ENCODE results near the gene GASK1A. TPM values are rescaled to one million over a fixed set of nuclear protein-coding genes. Genes with fewer than 3 reads are reported as not detected.

GASK1A gene
- total RNA-seq, 1 experiment from 2014 or later, result 5.4 TPM

- H3K9me3 ChIP-seq (ENCODE audit: control insufficient read depth, low read depth, low read length), result no peaks in the 10 kb centered on the region
- H3K27ac ChIP-seq (ENCODE audit: insufficient read length, low read depth, low read length), result no peak overlapping the region
- H3K4me1 ChIP-seq (ENCODE audit: insufficient read depth, low read length), result no peaks in the 10 kb centered on the region
- H4K20me1 ChIP-seq (ENCODE audit: control insufficient read depth, insufficient read depth, insufficient read length), result no peaks in the 10 kb centered on the region
- no peak overlapping the region for H2BK5ac ChIP-seq (ENCODE audit: insufficient read length, low read length)
- H3K27me3 ChIP-seq (ENCODE audit: insufficient read depth, low read length), result no peaks in the 10 kb centered on the region
- H3K27ac Mint-ChIP-seq, result no peak overlapping the region
- TF ChIP-seq, protein P1, sequence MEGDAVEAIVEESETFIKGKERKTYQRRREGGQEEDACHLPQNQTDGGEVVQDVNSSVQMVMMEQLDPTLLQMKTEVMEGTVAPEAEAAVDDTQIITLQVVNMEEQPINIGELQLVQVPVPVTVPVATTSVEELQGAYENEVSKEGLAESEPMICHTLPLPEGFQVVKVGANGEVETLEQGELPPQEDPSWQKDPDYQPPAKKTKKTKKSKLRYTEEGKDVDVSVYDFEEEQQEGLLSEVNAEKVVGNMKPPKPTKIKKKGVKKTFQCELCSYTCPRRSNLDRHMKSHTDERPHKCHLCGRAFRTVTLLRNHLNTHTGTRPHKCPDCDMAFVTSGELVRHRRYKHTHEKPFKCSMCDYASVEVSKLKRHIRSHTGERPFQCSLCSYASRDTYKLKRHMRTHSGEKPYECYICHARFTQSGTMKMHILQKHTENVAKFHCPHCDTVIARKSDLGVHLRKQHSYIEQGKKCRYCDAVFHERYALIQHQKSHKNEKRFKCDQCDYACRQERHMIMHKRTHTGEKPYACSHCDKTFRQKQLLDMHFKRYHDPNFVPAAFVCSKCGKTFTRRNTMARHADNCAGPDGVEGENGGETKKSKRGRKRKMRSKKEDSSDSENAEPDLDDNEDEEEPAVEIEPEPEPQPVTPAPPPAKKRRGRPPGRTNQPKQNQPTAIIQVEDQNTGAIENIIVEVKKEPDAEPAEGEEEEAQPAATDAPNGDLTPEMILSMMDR (conservative IDR thresholded peaks at IDR 0.05), result no peak
- no peak overlapping the region for H3K4me2 ChIP-seq (ENCODE audit: insufficient read depth, insufficient read length, low read length)
- H3K23ac ChIP-seq (ENCODE audit: insufficient read length, low read depth, low read length), result no peak overlapping the region
- H2BK120ac ChIP-seq (ENCODE audit: low read depth, low read length, poor library complexity, severe bottlenecking), result no peak overlapping the region
- no peak overlapping the region for H2AFZ ChIP-seq (ENCODE audit: low read length)
- H3K79me2 ChIP-seq (ENCODE audit: insufficient read depth, low read length), result no peaks in the 10 kb centered on the region
- no peak overlapping the region for H3K18ac ChIP-seq (ENCODE audit: insufficient read length, low read depth, low read length)
- H3K23me2 ChIP-seq (ENCODE audit: insufficient read length, low read depth, low read length, poor library complexity, severe bottlenecking), result no peaks in the 10 kb centered on the region
- H3K4me1 Mint-ChIP-seq, result peaks cover 4 to 8% of the 10 kb centered on the region in 2 experiments
- H3K9me3 Mint-ChIP-seq, result no peaks in the 10 kb centered on the region; a peak in 1 of 5 replicates
- no peak overlapping the region for H2BK20ac ChIP-seq (ENCODE audit: low read depth, low read length, poor library complexity, severe bottlenecking)
- H3K56ac ChIP-seq (ENCODE audit: insufficient read length, low read depth, low read length), result no peak overlapping the region
- no peak overlapping the region for H2BK15ac ChIP-seq (ENCODE audit: low read depth, low read length)
- peaks cover 2% of the 10 kb centered on the region for H3K27me3 Mint-ChIP-seq (ENCODE audit: low read depth)
- no peak overlapping the region for H3K4ac ChIP-seq (ENCODE audit: low read depth, low read length)
- DNase-seq, result no peak
- no peak overlapping the region for H2AK5ac ChIP-seq (ENCODE audit: insufficient read length, low read length)
- no peaks in the 10 kb centered on the region for H3K79me1 ChIP-seq (ENCODE audit: insufficient read depth, low read depth, low read length, poor library complexity, severe bottlenecking)
- H4K91ac ChIP-seq (ENCODE audit: insufficient read length, low read depth, low read length), result no peak overlapping the region
- H3T11ph ChIP-seq (ENCODE audit: low read length), result no peak overlapping the region
- H4K8ac ChIP-seq (replicated peaks; ENCODE audit: insufficient read length, low read depth, low read length), result no peak overlapping the region
- H3K9ac ChIP-seq (ENCODE audit: extremely low read depth, insufficient read length, low read length), result no peak overlapping the region
- WGBS (ENCODE audit: extremely low coverage, insufficient read length, low lambda C conversion rate), result no CpG with 5 or more reads among the region's 3 CpGs
- no peak overlapping the region for H3K14ac ChIP-seq (ENCODE audit: insufficient read depth, low read length)
- no peak overlapping the region for H3K4me3 Mint-ChIP-seq
- H2BK12ac ChIP-seq (ENCODE audit: insufficient read length, low read depth, low read length), result no peak overlapping the region
- H3K36me3 Mint-ChIP-seq (ENCODE audit: insufficient read depth in 1 of 3, low read depth in 3 of 3), result no peaks in the 10 kb centered on the region; a peak in 2 of 7 replicates
- H4K5ac ChIP-seq (ENCODE audit: insufficient read length, low read depth, low read length), result no peak overlapping the region
Observed at GRCh38 chr3:43011638-43012037, 32.5 kb downstream of the GASK1A start.

Data from H9 (cell line).